Right renal cortex interstitium (tissue), 3 donors: ENCODE measurements around the gene BFSP2. TPM values are rescaled to one million over a fixed set of nuclear protein-coding genes. Genes with fewer than 3 reads are reported as not detected.

Experiments
- DNase-seq, 3 donors: peaks; one replicate each; pipeline ENCODE4 v3.0.0-alpha.2; 2013; ENCODE audit warnings: low read depth in 3 of 3, low spot score in 2 of 3
- polyA plus RNA-seq, 3 donors: library from polyadenylated mRNA; unstranded; fragments of 120-200 nt; gene quantifications; one replicate each; pipeline ENCODE4 v1.2.1, GENCODE V29; 2013; ENCODE audit not compliant: insufficient read length in 3 of 3

The BFSP2 gene
- under 1 TPM in 2 of 3 donors, not detected in 1; 0.50 to 0.67 TPM for polyA plus RNA-seq

- DNase-seq, result no peak
These were observed at the start of gene BFSP2 for GRCh38 chr3:133400006-133400515. Gene BFSP2, plus strand, starts transcription at chr3:133400056. Its CDS starts 28 bp downstream, at chr3:133400084.

DNA sequence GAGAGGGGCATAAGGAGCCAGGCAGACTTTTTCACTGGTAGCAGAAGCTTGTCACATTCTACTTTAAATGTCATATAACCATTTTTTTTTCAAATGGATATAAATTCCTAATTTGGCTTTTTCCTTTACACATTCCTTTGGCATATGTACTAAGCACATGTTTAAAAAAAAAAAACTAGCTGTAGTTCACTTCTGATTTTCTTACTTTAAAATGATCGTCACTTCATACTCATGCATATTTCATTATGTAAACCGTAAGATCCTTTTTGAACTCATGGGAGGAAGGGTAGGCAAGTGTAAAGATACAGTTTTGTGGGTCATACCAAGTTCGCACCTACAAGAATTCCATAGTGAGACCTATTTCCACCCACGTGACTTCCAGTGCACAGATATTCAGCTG, 45.1 kb upstream of the BFSP2 start:
- no peak for DNase-seq

- DNase-seq, result no peak
These were observed 39.4 kb upstream of the BFSP2 start for GRCh38 chr3:133360476-133360875.

DNA sequence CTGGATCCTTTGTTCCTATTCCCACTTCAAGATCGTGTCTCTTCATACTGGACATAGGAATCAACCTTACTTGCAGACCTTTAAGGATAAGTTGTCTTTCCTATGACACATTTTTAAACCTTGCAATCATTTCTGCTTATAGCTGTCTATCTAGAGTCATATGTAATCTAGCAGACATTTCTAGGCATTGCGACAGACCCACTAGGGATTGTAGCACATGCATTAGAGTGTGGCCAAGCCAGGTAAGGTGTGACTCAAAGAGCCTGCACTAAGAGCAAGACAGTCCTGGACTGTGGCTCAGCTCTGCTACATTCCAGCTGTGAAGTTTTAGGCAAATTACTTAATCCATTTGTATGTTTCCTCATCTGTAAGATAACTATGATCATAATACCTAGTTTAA, 38.8 kb upstream of the BFSP2 start:
- DNase-seq, result no peak

DNA sequence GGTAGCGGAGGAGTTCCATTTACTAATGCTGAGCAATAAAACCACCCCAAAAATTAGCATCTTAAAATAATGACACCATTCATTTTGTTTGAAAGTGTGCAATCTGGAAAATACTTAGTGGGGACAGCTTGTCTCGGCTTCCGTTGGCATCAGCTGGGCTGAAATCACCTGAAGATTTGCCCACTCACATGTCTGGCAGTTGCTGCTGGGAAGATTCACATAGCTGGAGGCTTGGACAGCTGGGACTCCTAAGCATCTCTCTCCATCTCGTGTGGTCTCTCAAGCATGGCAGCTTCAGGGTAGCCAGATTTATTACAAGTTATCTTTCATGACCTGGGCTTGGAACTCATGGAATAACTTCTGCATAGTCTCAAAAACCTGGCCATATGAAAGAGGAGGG, 38.4 kb upstream of the BFSP2 start:
- no peak for DNase-seq

GRCh38 chr3:133362539-133362938, 37.3 kb upstream of the BFSP2 start:
- DNase-seq, result no peak

GRCh38 chr3:133364704-133365103, 35.2 kb upstream of the BFSP2 start:
- DNase-seq, result no peak

DNA sequence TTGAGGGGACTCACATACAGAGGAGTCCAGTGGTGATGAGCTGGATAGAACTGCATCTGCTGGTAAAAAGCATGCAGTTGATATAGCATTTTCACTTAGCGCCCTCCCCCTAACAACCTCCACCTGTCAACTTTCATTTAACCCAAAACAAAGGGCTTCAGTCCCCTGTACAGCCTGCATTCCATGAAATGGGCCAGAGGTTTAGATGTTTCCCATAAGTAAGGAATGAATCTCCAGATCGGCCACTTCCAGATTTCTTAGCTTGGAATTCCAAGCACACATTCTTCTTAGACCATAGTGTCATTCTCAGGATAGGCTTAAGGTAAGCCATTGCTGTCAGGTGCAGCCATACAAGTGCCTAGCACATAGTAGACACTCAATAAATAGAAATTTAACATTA, 32.9 kb upstream of the BFSP2 start:
- DNase-seq, result no peak

DNA sequence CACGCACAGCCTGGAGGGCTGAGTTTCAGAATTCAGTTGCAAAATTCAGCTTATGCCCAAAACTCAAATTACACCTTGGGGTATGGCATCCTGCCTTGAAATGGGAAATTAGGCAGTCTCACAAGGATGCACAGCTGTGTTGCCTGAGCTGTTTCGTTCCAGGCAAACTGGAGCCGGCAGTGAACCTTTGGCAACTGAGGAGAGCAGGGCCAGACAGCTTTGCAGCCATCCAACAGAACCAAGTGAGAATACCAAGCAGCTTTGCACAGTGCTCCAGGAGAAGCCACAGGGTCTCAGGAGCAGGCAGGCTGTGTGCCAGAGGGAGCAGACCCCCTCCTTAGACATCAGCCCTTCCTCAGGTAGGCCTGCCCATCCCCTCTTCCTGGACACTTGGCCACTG, 32.5 kb upstream of the BFSP2 start:
- no peak for DNase-seq

- DNase-seq, result no peak
These were observed 31.9 kb upstream of the BFSP2 start for GRCh38 chr3:133367956-133368355.

GRCh38 chr3:133368371-133369067, 31.3 kb upstream of the BFSP2 start:
- no peak for DNase-seq

DNA sequence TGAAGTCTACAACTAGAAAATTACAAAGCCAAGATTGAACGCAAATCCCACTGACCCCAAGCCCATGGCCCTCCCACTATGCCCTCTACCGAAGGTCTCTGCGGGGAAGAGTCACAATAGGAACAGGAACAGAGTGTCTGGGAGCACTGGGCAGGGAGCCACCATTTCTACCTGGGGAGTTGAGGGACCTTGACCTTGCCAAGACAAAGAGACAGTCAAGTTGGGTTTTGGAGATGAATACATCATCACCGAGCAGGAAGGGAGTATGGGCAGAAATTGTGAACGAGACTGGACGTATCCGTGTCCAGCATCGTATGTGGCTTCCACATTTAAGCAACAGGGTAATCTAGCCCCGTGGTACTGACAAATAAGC, 30.8 kb upstream of the BFSP2 start:
- no peak for DNase-seq

DNA sequence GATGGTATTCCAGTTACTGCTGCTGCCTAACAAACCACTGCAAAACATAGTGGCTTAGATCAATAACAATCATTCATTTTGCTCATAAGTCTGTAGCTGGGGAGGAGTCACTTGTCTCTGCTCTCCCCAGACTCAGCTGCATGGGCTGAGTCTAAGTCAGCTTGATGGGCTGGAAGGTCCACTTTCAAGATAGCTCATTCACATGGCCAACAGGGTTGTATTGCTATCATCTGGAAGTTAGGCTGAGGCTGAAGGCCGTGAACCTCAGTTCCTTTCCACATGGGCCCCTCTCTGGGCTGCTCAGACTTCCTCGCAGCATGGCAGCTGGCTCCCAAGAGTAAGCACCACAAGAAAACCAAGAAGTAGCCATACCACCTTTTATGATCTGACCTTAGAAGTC, 28.7 kb upstream of the BFSP2 start:
- no peak for DNase-seq

- DNase-seq, result no peak
These were observed 28.2 kb upstream of the BFSP2 start for GRCh38 chr3:133371676-133372075.

DNA sequence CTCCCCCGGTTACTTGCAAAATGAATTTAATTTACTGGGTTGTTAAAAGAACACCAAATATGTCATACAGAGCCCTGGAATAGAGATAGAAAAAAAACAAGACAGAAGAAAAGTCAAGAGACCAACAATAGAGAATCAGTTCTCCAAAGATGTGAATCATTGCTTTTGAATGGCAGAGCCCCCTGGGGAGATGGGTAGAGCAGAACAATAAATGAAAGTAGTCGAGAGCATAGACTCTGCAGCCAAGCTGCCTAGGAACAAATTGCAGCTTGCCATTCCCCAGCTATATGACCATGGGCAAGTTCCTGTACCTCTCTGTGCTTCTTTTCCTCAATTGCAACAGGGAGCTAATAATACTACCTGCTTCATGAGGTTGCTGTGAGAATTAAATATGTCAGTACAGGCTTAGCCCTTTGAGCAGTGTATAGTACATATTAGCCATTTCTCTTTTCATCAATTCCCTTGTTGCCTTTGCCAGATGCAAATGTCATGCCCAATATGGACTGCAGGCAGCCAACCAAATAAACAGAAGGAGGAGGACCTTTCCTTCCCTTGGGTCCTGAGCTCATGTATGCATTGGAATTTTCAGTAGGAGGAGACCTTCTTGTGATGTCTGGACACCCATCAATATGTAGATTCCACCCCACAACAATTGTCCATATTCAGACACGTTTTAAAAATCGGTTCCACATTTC, 25.0 kb upstream of the BFSP2 start:
- DNase-seq, result no peak

GRCh38 chr3:133375403-133375745, 24.5 kb upstream of the BFSP2 start:
- DNase-seq, result no peak

GRCh38 chr3:133376810-133377209, 23.0 kb upstream of the BFSP2 start:
- no peak for DNase-seq

DNA sequence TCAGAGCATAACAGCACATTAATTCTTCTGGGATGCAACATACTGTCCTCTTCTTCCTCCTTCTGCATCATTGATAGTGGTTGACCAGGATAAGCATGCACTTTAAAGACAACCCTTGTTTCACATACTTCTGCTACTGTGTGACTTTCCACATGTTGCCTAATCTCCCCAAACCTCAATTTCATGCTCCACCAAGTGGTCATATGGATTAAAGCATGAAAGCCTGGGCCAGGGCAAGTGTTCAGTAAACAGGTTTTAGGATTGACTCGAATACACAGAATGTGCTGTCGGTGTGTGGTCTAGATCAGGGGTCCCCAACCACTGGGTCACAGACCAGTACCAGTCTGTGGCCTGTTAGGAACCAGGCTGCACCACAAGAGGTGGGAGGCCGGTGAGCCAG, 22.5 kb upstream of the BFSP2 start:
- DNase-seq, result no peak

DNA sequence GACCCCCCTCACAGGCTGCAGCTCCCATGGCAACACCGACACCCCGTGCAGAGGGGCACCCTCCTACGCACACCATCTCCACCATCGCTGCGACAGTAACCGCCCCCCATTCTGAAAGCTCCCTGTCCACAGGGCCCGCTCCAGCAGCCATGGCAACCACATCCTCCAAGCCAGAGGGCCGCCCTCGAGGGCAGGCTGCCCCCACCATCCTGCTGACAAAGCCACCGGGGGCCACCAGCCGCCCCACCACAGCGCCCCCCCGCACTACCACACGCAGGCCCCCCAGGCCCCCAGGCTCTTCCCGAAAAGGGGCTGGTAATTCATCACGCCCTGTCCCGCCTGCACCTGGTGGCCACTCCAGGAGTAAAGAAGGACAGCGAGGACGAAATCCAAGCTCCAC, 19.9 kb upstream of the BFSP2 start:
- DNase-seq, result no peak

GRCh38 chr3:133380481-133381225, 19.2 kb upstream of the BFSP2 start:
- DNase-seq, result no peak

DNA sequence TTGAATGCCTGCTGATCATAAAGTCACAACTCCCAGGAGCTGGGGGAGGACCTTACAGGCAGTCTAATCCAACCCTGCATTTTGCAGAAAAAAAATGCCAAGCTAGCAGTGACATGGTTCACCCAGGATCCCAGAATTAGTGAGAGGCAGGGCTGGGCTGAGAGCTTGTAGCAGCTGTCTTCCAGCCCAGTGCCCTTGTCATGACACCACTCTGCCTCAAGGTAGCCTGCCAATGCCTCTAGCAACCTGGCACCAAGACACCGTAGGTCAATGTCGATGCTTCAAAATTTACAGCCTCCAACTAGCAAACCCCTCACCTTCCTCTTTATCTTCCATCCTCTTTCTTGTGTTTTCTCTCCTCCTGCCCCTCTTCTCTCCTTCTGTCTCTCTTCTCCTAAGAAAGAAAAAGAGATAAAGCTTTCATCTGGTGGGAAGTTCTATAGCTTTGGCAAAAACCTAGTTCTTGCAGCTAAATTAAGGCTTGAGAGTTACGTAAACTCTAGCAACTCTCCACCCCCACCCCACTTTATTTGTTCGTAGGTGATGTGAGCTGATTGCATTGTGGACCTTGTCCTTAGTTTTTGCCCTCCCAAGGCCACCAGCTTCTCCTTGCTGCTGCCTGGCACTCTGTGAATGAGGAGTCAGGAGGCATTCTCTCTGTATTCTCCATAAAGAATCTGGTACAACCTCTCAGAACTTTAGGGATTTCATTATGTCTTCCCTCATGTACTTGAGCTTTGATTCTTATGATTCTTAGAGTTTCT, 18.3 kb upstream of the BFSP2 start:
- no peak for DNase-seq
